Measurements from ENCODE around the gene PDIA3.

DNA sequence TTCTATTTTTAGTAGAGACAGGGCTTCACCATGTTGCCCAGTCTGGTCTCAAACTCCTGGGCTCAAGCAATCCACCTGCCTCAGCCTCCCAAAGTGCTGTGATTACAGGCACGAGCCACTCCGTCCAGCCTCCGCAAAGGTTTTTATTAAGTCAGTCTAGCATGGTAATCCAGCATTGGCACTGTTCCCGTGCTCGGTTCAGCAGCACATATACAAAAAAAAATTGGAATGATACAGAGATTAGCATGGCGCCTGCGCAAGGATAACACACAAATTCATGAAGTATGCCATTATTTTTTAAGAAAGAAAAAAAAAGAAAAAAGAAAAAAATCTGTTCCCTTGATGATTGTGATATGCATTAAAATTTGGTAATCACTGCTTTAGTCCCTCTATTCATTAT, 44.1 kb upstream of the PDIA3 start:
- TF ChIP-seq POLR2AphosphoS5 (IDR thresholded peaks at IDR 0.05): no peak
- no peak for TF ChIP-seq POLR2A (IDR thresholded peaks at IDR 0.05)
- TF ChIP-seq, protein P1, sequence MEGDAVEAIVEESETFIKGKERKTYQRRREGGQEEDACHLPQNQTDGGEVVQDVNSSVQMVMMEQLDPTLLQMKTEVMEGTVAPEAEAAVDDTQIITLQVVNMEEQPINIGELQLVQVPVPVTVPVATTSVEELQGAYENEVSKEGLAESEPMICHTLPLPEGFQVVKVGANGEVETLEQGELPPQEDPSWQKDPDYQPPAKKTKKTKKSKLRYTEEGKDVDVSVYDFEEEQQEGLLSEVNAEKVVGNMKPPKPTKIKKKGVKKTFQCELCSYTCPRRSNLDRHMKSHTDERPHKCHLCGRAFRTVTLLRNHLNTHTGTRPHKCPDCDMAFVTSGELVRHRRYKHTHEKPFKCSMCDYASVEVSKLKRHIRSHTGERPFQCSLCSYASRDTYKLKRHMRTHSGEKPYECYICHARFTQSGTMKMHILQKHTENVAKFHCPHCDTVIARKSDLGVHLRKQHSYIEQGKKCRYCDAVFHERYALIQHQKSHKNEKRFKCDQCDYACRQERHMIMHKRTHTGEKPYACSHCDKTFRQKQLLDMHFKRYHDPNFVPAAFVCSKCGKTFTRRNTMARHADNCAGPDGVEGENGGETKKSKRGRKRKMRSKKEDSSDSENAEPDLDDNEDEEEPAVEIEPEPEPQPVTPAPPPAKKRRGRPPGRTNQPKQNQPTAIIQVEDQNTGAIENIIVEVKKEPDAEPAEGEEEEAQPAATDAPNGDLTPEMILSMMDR (IDR thresholded peaks at IDR 0.05): no peak

Measured in transverse colon (tissue), 4 donors.